Fibroblast of gingiva (primary cell): ENCODE results near the gene PPM1F.
"Not testable (repeated sequence)": the region's sequence is repeated elsewhere in the genome, so short reads cannot be mapped to it uniquely, and the experiment has no call there.

ENCODE experiments used
- DNase-seq: peaks from one replicate; pipeline ENCODE4 v3.0.0-alpha.2; 2011; ENCODE audit warnings: low read depth

PPM1F gene

DNA sequence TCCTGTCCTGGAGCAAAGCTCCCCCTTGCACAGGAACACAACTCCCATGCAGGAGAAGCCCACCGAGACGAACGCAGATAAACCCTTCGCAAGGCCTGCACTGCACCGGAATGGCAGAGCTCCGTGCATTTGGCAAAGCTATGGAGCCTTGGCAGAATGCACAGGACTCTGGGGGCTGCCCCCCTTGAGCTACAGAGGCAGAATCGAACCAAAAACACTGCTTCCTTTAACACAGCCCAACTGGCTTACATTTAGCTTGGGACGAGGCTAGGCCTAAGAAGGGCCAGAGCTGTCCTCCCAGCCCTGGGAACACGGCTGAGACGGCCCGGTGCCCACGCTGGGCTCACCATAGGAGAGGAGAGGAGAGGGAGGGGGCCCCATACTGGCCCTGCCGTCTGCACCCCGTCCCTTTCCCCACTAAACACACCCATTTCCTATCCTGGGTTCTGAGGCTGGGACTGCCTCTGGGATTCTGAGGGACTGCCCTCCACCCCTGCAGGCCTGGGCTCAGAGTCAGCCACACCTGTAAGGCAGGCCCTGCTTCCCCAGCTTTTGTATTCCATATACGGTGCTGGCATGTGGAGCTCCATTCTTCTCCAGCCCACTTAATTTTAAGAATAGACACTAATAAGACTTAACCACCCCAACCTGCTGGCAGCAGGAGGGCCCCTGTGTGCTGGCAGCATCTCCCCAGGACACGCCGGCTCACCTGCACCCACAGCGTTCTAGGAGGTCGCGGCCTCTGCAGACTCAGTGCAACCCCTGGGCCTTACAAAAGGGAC is 32.9 kb downstream of the PPM1F start:
- DNase-seq = no peak

DNA sequence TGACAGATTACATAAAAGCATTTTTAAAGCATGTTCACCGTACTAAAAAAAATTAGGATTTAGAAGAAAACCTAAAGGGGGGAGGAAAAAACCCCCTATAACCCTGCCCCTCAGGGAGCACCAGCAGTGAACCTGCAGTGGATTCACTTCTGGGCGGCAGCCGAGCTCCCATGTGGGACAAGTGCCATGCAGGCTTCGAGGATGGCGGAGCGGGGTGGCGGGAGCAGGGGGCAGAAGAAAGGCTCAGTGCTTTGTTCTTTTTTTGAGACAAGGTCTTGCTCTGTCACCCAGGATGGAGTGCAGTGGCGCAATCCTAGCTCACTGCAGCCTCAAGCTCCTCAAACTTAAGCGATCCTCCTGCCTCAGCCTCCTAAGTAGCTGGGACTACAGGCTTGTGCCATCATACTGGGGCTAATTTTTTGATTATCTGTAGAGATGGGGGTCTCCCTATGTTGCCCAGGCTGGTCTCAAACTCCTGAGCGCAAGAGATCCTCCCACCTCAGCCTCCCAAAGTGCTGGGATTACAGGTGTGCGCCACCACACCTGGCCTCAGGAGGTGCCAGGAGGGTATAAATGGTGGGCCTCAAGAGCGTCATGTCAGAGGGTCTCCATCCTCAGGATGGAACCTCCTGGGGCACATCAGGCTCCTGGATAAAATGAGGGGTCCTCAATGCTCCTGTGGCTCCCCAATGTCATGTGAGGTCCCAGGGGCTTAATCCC is 34.0 kb downstream of the PPM1F start:
- no peak for DNase-seq

DNA sequence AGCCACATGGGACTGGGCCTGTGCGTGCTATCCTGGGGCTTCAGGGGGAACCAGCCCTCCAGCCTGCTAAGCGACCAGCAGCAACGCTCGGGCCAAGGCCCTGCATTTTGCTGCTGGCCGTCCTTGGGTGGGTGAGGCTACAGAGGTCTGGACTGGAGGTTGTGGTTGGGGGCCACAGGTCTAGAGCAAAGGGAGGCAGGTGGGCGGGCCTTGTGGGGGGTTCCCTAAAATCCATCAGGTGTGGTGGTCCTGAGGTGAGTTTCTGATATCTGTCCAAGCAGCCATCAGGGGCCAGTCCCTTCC is 34.7 kb downstream of the PPM1F start:
- no peak for DNase-seq

DNA sequence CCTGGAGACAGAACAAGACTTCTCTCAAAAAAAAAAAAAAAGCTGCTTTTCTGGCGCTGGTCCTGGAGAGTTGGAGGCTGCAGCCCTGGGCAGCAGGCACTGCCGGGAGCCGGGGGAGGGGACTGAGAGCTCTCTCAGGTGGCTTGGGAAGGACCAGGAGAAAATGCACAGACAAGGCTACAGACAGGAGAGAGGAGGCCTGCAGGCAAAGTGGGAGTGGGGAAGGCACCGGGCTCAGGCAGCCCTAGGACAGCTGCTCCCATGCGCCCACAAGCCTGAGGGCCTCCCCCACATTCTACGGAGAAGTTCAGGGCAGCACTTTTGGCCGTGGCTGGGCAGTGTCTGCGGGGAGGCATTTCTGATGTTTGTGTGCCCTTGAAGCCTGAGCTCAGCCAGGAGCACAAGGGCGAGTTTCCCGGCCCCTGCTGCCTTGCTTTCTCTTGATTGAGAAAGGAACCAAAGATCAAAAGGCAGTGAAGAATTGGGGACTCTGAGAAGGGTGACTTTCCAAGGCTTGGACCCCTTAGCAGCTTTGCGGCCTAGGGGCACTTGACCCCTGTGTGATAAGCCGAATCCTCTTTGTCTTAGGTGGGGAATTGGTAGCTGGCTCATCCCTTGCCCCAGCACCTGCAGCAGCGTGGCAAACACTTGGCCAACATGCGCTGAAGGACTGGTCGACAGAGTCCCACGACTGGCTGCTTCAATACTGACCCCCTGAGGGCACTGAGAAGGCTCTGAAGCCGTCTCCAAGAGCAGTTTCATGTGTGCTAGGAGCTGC is 35.3 kb downstream of the PPM1F start:
- DNase-seq = no peak

DNA sequence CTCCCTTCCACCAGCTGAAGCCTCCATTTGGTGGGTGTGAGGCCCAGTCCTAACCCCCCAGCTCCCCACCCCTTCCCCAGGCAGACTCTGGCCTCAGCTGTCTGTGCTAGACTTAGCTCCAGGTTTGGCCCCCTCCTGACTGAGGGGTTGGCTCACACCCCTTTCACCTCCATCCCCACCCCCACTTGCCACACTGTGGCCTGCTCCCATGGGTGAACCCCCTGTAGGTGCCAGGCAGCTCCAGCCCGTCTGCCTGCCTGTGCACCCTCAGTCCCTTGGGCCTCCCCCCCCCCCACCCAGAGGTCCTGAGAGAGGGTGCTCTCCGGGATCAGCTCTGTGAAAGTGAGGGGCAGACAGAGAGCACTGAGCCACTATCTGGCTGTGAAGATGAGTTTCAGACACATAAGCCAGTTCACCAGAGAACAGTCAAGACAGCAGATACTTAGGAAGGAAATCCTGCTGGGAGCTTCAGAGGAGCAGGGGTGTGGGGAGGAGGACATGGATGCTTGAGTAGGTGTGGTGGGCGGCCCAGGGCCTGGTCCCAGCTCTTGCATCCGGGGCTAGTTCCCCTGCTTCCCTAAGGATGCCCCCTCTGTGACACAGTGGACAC is 36.2 kb downstream of the PPM1F start:
- no peak for DNase-seq

DNA sequence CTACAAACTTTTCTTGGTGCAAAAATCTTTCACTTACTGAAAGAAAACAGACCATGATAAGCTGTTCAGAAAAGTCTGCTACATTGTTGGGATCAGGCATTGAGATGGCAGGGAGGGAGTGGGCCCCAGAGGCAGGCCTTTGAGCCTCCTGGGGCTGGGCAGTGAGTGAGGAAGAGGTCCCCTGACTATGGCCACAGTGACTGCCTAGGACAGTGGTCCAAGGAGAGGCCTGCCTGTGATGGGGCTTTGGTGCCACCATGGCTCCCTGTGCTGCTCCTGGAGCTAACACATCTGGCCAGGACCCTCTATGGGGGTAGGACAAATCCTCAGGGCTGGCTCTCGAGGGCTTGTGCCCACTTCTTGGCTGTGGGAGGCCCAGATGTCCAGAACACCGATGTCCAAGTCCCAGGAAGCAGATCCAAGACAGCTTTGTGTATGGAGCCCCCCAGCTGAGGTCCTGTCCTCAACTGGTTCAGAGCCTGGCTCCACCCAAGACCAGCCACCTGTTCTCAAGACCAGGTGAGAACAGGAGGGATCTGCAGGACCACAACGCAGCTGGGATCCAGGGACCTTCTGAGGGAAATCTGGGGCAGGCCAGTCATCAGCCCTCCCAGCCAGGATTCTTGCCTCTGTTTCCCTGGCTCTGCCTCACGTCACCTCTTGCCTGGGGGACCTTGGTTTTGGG is 36.9 kb downstream of the PPM1F start:
- DNase-seq = no peak

DNA sequence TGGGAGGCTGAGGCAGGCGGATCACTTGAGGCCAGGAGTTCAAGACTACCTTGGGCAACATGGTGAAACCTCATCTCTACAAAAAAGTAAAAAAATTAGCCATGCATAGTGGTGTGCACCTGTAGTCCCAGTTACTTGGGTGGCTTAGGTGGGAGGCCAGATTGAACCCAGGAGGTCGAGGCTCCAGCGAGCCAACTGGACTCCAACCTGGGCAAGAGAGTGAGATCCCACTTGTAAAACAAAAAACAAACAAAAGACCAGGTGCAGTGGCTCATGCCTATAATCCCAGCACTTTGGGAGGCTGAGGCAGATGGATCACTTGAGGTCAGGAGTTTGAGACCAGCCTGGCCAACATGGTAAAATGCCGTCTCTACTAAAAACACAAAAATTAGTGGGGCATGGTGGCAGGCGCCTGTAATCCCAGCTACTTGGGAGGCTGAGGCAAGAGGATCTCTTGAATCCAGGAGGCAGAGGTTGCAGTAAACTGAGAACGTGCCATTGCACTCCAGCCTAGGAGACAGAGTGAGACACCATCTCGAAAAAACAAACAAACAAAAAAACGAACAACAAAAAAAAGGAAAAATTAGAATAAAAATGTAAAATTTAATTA is 38.5 kb downstream of the PPM1F start:
- DNase-seq = not testable (repeated sequence)

DNA sequence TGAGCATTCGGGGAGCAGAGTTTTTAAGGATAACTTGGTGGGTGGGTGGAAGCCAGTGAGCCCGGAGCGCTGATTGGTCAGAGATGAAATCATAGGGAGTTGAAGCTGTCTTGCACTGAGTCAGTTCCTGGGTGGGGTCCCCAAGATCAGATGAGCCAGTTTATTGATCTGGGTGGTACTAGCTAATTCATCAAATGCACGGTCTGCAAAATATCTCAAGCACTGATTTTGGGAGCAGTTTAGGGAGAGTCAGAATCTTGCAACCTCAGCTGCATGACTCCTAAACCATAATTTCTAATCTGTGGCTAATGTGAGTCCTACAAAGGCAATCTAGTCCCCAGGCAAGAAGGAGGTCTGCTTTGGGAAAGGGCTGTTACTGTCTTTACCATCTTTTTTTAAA is 42.3 kb downstream of the PPM1F start:
- not testable (repeated sequence) for DNase-seq

DNA sequence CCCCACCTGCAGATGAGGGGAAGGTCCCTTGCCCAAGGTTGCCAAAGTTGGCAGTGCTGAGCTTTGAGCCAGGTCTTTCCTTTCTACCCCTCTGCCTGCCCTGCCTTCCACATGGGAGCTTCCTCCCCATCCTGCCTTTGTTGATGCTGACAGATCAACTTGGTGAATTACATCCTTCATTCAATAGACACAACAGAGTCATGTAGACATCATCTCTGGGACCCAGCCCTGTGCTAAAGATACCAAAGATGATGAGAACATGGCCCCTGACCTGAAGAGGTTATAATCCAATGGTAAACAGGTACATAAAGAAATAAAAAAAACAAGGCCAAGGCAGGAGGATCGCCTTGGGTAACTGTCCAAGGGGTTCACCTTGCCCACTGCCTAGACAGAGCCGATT is 42.8 kb downstream of the PPM1F start:
- DNase-seq = no peak

DNA sequence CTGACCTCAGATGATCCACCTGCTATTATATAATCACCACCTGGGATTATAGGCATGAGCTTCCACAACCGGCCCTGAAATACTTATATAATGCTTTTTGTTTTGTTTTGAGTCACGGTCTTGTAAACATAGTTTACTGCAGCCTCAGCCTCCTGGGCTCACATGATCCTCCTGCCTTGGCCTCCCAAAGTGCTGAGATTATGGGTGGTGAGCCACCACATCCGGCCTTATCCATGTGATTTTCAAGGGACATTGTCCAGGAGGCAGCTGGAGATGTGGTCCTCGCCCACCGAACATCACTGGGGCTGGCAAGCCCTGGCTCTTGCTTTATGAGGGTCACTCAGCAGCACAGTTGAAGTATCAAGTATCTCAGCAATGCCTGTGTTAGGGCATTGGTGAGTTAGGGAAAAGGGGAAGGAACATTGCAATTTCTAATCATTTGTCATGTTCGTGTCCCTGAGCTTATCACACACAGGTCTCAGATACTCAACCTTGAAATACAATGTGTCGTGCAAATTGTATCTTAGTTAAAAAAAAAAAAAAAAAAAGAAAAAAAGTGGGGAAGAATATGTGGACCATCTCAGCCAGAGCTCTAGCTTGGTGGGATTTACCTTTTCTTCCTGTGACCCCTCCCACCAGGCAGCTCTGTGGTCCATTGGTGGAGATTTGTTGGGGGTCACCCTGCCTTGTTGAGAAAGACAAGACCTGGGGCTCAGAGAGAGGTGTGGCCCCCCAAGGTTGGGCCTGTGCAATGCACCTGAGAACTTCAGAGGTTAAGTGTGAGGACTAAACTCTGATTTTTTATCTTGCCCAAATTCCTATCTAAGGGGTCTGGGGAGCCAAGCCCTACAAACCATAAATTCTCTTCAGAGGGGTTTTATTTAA is 44.8 kb downstream of the PPM1F start:
- no peak for DNase-seq

DNA sequence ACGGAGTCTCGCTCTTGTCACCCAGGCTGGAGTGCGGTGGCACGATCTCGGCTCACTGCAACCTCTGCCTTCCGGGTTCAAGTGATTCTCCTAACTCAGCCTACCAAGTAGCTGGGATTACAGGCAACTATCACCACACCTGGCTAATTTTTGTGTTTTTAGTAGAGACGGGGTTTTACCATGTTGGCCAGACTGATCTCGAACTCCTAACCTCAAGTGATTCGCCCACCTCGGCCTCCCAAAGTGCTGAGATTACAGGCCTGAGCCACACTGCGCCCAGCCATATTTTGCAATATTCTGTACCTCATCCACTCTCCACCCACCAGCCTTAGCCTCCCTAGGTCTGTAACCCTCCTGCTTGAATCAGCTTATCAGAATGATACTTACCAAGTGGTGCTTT is 47.4 kb downstream of the PPM1F start:
- not testable (repeated sequence) for DNase-seq

DNA sequence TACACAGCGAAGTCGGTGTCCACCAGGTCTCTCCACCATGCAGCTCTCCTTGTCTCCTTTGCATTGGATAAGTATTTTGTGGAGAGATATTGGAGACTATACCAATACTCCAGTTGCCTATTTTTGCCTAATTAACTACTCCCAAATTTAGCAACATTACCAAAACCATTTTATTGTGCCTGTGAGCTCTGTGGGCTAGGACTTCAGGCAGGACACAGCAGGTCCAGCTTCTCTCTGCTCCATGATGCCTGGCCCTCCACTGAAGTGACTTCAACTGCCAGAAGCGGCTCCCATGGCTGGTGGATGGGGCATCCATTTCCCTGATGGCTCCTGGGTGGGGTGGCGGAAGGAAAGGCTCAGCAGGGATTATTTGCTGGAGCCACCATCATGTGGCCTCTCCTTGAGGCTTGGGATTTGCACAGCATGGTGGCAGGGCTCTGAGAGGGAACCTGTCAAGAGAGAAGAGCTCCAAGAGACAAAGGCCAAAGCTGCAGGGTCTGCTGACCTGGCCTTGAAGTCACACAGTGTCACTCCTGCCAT is 48.3 kb downstream of the PPM1F start:
- no peak for DNase-seq

DNA sequence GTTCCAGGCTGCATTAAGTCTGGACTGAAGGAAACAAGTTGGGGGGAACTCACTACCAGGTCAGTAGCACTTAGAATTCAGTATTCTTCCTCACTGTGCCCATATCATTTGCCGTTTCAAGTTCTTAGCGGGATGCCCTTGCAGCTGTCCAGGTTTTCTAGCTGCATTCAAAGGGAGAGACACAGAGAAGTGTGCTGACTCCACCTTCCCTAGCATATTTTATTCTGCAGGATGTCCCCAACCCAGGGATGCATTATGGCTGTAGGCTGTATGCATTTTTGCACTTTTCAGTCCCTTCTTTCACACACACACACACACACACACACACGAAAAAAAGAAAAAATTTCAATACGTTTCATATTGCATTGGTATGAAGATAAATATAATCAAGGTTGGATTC is 49.4 kb downstream of the PPM1F start:
- no peak for DNase-seq

DNA sequence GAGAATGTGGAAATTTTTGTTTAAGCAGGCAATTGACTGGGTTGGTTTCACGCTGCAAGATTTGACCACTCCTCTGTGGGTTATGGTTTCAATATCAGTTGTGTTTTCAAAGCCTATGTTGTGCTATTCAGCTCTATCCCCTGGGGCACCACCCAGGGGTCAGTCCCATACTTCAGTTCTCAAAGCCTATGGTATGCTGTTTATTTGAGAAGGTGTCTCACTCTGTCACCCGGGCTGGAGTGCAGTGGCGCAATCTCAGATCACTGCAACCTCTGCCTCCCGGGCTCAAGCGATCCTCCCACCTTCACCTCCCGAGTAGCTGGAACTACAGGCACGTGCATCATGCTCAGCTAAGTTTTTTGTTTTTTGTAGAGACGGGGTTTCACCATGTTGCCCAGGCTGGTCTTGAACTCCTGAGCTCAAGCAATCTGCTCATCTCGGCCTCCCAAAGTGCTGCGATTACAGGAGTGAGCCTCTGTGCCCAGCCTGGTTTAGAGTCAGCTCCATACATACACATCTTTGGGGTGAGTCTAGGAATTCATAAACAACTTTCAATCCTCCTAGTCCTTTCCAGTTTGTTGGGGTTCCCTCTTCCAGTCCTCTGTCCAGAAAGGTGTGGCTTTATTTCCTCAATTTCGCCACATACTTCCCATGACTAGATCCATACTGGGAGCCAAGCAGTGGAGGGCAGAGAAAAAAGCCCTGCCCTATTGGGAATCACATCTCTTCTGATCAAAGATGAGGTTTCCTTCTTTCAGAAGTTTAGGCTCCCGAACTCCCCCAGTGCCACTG is 50.2 kb downstream of the PPM1F start:
- no peak for DNase-seq

DNA sequence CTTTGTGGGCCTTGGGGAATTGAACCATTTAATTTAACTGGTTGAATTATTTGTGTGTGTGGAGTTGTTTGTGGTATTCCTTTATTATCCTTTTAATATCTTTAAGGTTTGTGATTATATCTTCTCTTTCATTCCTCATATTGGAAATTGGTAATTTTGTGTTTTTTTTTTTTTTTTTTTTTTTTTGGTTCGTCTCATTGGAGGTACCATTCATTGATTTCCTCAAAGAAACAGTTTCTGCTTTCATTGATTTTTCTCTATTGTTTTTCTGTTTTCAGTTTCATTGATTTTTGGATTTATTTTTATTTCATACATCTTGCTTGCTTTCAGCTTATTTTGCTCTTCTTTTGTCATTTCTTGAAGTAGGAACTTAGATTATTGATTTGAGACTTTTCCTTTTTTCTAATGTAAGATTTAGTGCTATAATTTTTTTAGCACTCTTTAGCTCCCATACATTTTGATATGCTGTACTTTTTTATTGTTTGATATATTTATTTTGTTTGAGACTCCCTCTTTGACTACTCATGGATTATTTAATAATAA is 54.2 kb downstream of the PPM1F start:
- DNase-seq = no peak

DNA sequence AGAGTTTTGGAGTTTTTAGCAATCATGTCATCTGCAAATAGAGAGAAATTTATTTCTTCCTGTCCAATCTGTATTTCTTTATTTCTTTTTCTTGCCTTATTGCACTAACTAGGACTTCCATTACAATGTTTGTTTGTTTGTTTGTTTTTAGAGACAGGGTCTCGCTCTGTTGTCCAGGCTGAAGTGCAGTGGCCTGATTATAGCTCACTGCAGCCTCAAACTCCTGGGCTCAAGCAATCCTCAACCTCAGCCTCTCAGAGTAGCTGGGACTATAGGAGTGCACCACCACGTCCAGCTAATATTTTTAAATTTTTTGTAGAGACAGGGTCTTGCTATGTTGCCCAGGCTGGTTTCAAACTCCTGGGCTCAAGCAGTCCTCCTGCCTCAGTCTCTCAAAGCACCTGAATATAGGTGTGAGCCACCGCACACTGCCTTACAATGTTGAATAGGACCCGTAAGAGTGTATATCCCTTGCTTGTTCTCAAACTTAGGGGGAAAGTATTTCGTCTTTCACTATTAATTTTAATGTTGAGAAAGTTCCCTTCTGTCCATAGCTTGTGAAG is 55.6 kb downstream of the PPM1F start:
- DNase-seq = no peak

DNA sequence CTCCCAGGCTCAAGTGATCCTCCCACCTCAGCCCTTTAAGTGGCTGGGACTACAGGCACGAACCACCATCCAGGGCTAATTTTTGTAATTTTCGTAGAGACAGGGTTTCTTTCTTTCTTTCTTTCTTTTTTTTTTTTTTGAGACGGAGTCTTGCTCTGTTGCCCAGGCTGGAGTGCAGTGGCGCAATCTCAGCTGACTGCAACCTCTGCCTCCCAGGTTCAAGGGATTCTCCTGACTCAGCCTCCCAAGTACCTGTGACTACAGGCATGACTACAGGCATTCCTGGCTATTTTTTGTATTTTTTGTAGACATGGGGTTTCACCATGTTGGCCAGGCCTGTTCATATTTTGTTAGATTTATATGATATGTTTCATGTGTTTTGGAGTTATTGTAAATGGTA is 56.4 kb downstream of the PPM1F start:
- DNase-seq = not testable (repeated sequence)

DNA sequence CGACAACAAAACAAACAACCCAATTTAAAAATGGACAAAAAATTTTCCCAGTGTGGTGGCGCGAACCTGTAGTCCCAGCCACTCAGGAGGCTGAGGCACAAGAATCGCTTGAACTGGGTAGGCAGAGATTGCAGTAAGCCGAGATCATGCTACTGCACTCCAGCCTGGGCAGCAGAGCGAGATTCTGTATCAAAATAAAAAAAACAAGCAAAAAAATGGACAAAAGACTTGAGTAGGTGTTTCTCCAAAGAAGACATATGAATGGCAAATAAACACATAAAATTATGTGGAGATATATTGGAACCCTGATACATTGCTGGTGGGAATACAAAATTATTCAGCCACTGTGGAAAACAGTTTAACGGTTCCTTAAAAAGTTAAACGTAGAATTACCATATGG is 57.8 kb downstream of the PPM1F start:
- no peak for DNase-seq
